HFF-Myc (cell line): Measurements from ENCODE around the gene LYST.

Source experiments
- DNase-seq: peaks from one replicate; pipeline ENCODE4 v3.0.0-alpha.2; 2011; ENCODE audit warnings: low read depth; ENCODE audit errors: extremely low read depth
- H3K4me3 ChIP-seq: replicated peaks from 2 replicates; pipeline ENCODE4 v1.5.1; 2011; ENCODE audit warnings: low read depth, mild to moderate bottlenecking, control low read depth, low read length
- CTCF ChIP-seq: IDR thresholded peaks from 2 replicates; pipeline ENCODE4 v1.5.1; 2012; ENCODE audit warnings: mild to moderate bottlenecking, low read depth, low read length, control low read depth; ENCODE audit errors: missing control alignments

Gene LYST

GRCh38 chr1:235689356-235689755, 177.3 kb downstream of the LYST start:
- no peak for DNase-seq
- TF ChIP-seq CTCF, result no peak

DNA sequence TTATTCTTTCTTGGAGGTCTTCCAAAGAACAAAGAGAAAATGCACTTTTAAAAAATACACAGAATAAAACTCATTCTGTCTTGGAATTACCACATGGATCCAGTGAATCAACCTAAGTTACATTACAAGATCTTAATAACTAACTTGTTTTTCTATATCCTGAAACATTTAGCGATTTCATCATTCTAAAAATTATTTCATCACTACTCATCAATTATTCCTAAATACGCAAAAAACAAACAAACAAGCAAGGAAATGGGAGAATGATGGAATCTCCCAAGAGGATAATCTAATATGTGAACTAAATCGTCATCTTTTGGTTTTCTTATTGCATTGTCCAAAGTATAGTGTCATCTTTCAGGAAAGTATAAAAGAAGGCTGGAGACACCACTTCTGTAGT, 178.6 kb downstream of the LYST start:
- no peak for TF ChIP-seq CTCF
- H3K4me3 ChIP-seq, result no peak overlapping the region
- DNase-seq, result no peak

More at GRCh38 chr1:235689356-235689755, 177.3 kb downstream of the LYST start:
- H3K4me3 ChIP-seq, result no peak overlapping the region

DNA sequence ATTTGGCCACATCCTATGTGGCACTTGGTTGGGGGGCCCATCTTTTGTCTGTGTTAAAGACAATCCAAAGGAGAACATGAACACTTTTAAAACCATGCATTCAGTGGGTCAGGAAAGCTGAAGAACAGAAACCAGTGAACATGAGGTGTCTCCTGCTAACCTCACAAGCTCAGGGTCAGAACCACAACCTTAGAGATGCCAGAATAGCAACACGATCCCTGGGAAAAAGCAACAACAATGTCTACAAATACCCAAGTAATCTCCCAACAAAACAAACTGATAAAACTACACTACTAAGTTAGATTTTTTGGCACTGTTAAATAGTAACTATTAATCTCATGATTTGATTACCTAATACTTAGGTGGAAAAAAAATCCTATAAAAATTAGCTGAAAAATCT, 183.1 kb downstream of the LYST start:
- TF ChIP-seq CTCF, result no peak
- no peak overlapping the region for H3K4me3 ChIP-seq
- no peak for DNase-seq

- no peak for TF ChIP-seq CTCF
- DNase-seq, result no peak
- H3K4me3 ChIP-seq, result no peak overlapping the region
Observed at GRCh38 chr1:235682216-235682615, 184.5 kb downstream of the LYST start.

DNA sequence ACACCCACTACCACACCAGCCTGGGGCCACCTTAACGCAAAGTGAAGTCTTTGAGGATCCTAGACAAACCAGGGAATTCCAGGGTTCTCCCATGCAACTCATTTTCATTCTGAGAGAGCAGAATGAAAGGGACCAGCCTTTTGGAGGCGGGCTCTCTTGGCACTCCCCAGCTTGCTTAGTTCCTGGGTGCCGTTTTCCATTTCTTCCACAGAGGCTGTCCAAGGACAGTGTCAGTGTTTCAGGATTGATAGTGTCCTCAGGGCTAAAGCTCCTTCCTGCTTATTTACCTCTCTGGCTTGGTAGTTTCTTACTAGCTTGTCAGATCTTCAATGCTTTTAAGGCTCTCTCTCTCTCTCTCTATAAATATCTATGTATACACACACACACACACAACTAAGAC, 187.1 kb downstream of the LYST start:
- no peak overlapping the region for H3K4me3 ChIP-seq
- no peak for DNase-seq
- no peak for TF ChIP-seq CTCF

- no peak for DNase-seq
- TF ChIP-seq CTCF, result no peak
- H3K4me3 ChIP-seq, result no peak overlapping the region
Observed at GRCh38 chr1:235679005-235679404, 187.7 kb downstream of the LYST start.

GRCh38 chr1:235675152-235675890, 191.4 kb downstream of the LYST start:
- peak; percentile 50 for DNase-seq
- H3K4me3 ChIP-seq, result no peak overlapping the region
- TF ChIP-seq CTCF, result no peak
